ENCODE data around the gene MAPT. TPM values are rescaled to one million over a fixed set of nuclear protein-coding genes. Genes with fewer than 3 reads are reported as not detected.
"Not testable (repeated sequence)": the region's sequence is repeated elsewhere in the genome, so short reads cannot be mapped to it uniquely, and the experiment has no call there.

The MAPT gene
- total RNA-seq, 1 donor from 2014 or later = under 0.01 TPM

DNA sequence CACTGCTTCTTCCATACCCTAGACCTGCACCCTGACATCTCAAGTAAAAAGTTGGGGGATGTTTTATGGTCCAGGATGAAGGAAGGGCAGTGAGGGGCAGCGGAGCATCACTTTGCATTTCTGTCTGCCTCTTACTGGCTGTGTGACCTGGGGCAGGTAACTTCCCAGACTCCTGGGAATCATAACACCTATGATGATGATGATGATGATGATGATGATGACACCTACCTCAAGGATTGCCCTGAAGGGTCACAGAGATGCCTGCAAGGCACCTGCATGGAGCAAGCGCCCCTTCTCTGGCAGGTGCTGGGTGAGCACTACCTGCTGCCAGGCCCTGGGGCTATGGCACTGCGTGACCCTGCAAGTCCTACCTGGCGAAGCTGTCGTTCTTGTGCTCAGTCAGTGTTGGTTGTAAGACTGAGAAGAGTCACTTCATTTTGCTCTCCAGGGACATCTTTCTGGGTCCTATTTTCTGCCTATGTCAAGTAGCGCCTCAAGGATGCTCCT is 58.5 kb downstream of the MAPT start:
- DNase-seq (ENCODE audit: low read depth in 2 of 2) = no peak

DNA sequence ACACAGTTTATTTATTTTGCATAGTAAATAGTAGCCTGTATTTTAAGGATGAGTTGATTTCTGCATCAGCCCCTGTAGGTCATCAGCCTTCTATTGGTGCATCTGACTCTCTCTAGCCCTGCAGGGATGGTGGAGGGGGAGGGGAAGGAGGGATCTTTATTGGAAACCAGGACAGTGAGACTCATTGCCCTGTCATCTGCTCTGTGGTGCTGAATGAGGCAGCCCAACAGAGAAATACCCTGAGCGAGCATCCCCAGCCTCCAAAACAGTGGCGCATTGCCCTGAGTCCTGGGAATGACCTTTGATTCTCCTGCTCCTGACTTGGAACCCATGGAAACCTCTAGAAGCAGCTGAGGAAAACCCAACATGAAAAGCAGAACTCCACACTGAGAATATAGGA is 59.2 kb downstream of the MAPT start:
- DNase-seq (ENCODE audit: low read depth in 2 of 2) = no peak

DNA sequence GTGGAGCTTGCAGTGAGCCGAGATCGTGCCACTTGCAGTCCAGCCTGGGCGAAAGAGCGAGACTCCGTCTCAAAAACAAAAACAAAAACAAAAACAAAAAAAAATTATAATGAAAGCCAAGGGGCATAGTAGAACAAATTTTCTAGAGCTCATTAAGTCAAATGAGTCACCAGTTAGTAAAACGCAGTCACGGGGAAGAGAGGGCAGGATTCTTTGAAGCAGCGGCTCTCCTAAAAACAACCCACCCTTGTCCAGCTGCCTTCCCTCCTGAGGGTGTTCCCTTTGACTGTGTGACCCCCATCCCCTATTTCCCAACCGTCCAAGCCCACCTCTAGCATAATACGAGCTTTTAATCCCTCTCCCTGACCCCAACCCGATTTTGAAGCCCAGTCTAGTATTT is 60.6 kb downstream of the MAPT start:
- DNase-seq (ENCODE audit: low read depth in 2 of 2) = no peak

DNA sequence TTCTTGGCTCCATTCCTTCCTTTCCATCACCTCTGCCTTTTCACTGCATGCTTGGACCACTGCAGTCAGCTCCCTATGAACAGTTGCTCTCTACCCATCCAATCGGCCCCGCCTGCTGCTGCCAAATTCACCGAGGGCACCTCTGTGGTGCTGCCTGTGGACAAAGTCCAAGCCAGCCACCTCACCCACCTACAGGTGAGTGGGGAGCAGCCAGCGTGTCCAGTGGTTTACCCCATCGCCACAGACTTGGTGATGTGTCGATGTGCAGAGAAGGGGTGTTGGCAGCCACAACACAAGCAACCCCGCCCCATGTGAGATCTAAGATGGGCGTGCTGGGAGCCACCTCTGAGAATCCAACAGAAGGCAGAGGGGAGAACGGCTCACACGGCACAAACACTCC is 61.0 kb downstream of the MAPT start:
- DNase-seq (ENCODE audit: low read depth in 2 of 2) = no peak

DNA sequence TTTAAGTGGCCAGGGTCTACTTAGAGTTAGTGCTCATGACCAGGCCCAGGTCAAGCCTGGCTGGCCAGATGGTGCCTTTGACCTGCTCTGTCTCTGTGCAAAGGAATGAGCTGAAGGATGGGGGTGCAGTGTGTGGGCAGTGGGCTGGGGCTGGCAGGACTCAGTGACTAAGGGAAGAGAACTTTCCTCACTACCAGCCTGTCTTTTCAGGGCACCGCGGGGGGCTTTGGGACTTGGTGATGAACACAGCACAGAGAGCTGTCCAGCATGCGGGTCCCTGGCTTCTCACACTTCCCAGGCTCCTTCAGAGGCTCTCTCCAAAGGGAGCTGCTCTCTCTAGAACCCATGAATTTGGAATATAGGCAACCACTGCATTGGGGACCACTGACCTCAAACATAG is 61.7 kb downstream of the MAPT start:
- no peak for DNase-seq (ENCODE audit: low read depth in 2 of 2)

DNA sequence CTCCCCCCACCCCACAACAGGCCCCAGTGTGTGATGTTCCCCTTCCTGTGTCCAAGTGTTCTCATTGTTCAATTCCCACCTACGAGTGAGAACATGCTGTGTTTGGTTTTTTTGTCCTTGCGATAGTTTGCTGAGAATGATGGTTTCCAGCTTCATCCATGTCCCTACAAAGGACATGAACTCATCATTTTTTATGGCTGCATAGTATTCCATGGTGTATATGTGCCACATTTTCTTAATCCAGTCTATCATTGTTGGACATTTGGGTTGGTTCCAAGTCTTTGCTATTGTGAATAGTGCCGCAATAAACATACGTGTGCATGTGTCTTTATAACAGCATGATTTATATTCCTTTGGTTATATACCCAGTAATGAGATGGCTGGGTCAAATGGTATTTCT is 62.4 kb downstream of the MAPT start:
- DNase-seq (ENCODE audit: low read depth in 2 of 2) = not testable (repeated sequence)

DNA sequence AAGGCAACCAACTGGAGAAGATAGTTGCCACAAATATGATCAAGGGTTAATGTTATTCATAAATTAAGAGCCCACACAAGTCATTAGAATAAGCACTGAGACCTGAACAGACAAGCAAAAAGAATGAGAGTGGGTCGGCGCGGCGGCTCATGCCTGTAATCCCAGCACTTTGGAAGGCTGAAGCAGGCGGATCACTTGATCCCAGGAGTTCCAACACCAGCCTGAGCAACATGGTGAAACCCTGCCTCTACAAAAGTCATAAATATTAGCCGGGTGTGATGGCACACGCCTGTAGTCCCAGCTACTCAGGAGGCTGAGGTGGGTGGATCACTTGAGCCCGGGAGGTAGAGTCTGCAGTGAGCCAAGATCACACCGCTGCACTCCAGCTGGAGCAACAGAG is 64.0 kb downstream of the MAPT start:
- DNase-seq (ENCODE audit: low read depth in 2 of 2) = no peak

DNA sequence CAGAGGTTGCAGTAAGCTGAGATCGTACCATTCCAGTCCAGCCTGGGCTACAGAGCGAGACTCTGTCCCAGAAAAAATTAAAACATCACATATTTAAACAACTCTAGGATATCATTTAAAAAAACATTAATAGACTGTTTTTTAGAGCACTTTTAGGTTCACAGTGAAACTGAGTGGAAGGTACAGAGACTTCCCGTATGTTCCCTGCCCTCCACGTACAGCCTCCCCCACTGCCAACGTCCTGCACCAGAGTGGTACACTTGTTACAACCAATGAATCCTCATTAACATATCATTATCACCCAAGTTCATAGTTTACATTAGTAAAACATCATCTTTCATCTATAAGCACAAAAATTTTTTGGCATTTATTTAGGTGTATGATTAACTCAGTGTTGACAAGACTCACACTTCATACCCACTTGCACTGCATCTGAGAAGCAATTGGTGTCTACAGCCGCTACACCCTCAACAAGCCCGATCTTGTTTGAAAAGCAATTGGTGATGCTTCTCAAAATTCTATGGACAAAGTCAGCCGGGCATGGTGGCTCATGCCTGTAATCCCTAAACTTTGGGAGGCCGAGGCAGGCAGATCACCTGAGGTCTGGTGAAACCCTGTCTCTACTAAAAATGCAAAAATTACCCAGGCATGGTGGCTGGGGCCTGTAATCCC is 64.8 kb downstream of the MAPT start:
- DNase-seq (ENCODE audit: low read depth in 2 of 2) = no peak

DNA sequence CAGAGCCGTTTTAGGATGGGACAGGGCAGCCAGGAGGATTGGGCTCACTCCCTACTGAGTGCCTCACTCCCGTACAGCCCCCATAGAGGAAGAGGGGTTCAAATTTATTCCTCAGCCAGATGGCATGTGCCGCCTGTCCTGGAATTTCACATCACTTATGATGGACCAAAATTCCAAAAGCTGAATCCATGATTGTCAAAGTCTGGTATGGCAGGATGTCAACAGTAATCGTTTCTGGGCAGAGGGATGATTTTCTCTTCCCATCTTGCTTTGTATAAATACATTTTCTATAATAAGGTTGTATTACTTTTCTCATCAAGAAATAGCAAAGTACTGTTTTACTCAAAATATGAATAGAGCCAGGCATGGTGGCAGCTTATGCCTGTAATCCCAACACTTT is 66.0 kb downstream of the MAPT start:
- no peak for DNase-seq (ENCODE audit: low read depth in 2 of 2)

DNA sequence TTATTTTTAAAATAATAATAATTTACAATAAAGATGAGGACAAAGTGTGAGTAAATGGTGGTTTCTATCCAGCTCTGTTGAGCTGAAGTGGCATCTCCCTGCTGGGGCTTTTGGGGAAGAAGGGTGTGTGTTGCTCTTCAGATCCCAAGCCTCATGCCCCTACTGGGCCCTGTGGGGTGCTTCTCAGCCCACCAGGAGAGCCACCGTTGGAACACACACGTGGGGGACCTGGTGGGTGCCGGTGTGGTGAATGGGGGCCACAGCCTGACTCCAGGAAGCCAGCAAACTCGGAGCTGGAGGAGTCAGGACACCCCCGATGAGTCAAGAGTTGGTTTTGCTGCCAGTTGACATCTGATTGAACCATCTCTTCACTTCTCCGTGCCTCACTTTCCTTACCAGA is 66.9 kb downstream of the MAPT start:
- no peak for DNase-seq (ENCODE audit: low read depth in 2 of 2)

DNA sequence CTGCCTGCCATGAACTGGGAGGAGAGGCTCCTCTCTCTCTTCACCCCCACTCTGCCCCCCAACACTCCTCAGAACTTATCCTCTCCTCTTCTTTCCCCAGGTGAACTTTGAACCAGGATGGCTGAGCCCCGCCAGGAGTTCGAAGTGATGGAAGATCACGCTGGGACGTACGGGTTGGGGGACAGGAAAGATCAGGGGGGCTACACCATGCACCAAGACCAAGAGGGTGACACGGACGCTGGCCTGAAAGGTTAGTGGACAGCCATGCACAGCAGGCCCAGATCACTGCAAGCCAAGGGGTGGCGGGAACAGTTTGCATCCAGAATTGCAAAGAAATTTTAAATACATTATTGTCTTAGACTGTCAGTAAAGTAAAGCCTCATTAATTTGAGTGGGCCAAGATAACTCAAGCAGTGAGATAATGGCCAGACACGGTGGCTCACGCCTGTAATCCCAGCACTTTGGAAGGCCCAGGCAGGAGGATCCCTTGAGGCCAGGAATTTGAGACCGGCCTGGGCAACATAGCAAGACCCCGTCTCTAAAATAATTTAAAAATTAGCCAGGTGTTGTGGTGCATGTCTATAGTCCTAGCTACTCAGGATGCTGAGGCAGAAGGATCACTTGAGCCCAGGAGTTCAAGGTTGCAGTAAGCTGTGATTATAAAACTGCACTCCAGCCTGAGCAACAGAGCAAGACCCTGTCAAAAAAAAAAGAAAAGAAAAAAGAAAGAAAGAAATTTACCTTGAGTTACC is 68.0 kb downstream of the MAPT start:
- DNase-seq (ENCODE audit: low read depth in 2 of 2) = no peak

DNA sequence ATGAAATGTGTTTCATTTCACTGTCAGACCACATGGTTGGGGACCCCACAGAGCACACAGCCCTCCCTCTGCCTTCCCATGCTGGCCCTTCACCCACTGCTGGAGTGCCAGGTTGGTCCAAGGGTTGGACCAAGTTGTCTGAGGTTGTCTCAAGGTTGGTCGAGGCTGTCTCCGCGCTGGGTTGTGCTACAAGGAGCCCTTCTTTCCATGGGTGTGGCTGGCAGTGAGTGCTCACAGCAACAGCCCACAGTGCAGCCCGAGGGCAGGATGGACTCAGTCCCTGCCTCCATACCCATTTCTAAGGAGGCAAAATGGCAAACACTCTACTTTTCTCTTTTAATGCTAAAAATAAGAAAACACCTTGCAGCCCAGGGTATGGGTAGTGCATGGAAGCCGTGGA is 68.9 kb downstream of the MAPT start:
- no peak for DNase-seq (ENCODE audit: low read depth in 2 of 2)

DNA sequence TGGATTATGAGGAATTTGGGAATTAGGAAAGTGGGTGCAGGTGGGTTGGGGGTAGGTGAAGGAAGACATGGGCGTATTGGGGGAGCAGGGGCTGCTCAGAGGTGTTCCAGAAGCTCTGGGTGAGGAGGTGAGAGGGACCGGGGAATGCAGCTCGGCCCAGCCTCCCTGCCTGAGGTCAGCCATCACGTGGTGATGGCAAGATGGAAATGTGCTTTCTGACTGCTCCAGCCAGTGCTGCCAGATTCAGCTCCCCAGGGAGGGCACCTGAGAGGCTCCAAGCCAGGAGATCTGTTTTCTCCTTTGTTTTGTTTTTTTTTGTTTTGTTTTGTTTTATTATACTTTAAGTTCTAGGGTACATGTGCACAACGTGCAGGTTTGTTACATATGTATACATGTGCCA is 69.5 kb downstream of the MAPT start:
- no peak for DNase-seq (ENCODE audit: low read depth in 2 of 2)

DNA sequence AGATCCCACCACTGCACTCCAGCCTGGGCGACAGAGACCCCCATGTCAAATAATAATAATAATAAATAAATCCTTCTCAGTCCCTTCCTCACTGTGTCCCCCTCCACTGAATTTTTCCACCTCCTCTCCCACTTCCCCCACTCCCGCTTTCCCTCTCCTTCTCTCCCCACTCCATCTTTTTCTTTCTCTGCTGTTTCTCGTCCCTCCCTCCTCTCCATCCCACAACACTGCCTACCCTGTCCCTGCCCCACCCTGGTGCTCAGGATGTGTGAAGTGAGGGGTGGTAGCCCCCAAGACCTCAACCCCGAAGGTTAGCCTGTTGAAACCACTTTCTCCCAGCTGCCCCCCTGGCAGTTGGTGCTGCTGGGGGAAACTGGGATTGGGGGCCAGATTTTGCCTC is 70.3 kb downstream of the MAPT start:
- DNase-seq (ENCODE audit: low read depth in 2 of 2) = no peak

DNA sequence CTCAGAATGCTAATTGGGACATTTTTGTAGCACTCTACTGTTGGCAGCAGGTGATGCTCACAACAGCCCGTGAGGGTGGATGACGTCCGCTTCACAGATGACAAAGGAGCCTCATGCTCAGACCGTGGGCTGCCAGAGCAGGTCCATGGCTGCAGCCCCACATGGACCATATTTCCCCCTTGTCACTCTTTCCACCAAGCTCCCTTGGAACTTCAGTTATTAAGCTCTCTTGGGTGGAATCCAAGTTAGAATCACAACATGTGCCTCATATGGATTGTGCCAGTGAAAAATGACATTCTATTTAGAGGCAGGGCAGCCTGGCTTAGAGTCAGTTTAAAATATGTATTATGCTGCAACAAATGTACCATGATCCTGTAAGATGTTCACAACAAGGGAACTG is 71.5 kb downstream of the MAPT start:
- no peak for DNase-seq (ENCODE audit: low read depth in 2 of 2)

DNA sequence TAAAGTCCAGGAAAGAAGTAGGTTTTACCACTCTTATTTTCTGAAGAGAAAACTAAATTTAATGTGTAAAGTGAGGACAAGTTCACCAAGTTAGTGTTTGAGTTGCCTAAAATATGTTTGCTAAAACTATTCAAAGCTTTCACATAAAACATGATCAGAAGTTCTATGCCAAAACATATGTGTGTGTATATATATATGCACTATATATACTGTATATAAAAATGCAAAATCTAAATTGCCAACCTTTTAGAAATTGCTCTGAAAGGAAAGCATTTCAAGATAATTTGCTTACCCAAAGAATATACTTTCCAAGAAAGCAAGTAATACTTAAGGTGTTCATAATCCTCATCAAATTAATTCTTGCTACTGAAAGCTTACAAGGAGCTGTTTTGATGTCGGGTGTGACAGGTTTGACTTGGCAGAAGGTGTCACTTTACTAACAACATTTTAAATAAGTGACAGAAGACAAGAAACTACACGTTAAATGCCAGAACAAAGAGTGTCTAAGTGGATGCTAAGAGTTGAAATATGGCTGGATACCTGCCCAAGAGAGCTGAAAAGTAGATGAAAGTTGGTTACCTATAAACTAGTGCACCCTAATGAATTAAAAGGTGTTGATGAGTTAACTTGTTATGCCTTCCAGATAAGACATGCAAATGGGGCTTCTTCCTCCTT is 72.4 kb downstream of the MAPT start:
- no peak for DNase-seq (ENCODE audit: low read depth in 2 of 2)

DNA sequence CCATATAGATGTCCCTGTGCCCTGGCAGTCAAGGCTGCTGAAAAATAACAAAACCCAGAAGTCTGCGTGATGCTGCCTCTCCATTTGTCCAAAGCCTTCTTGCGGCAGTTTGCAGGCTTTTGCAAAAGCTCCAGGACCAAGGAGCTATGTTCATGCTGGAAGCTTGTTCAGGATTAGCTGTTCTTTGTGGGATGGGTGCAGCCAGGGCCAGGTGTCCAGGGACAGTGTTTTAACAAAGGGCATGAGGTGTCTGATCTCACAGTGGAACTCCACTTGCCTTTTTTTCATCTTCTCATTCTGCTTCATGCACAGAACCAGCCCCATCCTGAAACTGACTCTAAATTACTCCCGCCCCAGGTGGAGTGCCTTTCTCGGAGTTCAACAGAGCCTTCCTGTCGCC is 73.0 kb downstream of the MAPT start:
- DNase-seq (ENCODE audit: low read depth in 2 of 2) = no peak

DNA sequence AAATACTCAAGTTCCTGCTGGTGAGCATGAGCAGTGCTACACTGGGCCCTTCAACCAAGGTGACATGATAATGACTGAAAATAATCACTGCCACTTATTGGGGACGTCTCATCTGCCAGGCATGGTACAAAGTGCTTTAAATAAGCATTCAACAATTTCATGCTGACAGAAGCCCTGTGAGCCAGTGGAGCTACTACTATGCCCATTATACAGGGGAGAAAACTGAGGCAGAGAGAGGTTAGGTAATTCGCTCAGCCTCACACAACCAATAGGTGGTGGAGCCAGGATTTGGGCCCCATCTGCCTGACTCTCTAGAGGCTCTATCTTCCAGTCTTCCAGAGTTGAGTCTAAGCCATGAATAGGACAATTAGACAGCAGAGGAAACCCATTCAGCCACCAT is 74.4 kb downstream of the MAPT start:
- no peak for DNase-seq (ENCODE audit: low read depth in 2 of 2)

DNA sequence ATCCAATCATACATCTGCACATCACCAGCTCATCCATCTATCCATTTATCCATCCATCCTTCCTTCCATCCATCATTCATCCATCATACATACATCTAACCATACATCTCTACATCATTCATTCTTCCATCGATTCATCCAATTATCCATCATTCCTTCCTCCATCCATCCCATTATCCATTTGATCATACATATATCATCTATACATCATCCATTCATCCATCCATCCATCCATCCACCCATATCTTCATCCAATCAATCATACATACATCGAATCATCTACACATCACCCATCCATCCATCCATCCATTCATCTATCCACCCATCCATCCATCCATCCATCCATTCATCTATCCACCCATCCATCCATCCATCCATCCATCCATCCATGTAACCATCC is 75.4 kb downstream of the MAPT start:
- no peak for DNase-seq (ENCODE audit: low read depth in 2 of 2)

DNA sequence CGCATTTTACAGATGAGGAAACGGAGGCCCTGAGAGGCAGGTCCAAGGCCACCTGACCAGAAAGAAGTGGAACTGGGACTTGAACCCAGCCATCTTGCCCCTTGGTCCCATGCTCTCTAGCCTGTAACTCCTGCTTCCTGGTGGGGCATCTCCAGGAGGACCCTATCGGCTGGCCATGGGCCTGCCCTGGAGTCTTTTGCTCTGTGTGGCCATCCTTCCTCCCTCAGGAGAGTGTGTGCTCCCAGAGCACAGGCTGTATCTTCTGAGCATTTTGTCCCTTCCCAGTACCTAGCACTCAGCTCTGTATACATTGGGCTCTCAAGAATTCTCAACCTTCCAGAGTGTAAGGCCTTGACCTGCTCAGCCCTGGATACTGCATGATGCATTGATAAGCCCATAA is 76.3 kb downstream of the MAPT start:
- no peak for DNase-seq (ENCODE audit: low read depth in 2 of 2)

DNA sequence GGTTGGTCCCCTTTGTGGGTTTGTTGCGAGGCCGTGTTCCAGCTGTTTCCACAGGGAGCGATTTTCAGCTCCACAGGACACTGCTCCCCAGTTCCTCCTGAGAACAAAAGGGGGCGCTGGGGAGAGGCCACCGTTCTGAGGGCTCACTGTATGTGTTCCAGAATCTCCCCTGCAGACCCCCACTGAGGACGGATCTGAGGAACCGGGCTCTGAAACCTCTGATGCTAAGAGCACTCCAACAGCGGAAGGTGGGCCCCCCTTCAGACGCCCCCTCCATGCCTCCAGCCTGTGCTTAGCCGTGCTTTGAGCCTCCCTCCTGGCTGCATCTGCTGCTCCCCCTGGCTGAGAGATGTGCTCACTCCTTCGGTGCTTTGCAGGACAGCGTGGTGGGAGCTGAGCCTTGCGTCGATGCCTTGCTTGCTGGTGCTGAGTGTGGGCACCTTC is 77.4 kb downstream of the MAPT start:
- DNase-seq (ENCODE audit: low read depth in 2 of 2) = no peak

DNA sequence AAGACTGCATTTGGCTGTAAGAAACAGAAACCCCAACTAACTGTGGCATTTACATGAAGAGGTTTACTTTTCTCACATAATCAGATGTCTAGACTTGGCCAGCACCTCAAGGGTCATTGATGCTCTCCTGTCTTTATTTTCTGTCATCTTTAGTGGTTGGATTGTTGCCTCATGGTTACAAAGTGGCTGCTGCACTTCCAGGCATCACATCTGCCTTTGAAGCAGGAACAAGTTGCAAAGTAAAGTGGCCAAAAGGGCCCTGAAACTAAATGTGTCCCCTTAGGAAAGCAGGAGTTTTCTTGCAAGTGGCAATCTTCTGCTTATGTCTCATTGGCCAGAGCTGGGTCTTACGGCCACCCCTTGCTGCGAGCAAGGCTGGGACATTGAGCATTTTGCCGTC is 78.2 kb downstream of the MAPT start:
- no peak for DNase-seq (ENCODE audit: low read depth in 2 of 2)
